Progenitor cell of endocrine pancreas (in vitro differentiated cells): ENCODE data around the gene GABRR3. TPM values are rescaled to one million over a fixed set of nuclear protein-coding genes. Genes with fewer than 3 reads are reported as not detected.

Experiments used
- DNase-seq: peaks from one replicate; pipeline ENCODE4 v3.0.0; 2021; ENCODE audit warnings: low spot score; ENCODE audit not compliant: unreplicated experiment
- H3K27ac Mint-ChIP-seq: 2 replicates; pipeline ENCODE4 v1.8.0; 2021; ENCODE audit warnings: mild to moderate bottlenecking, moderate library complexity, mixed read lengths
- H3K27me3 Mint-ChIP-seq: 2 replicates; pipeline ENCODE4 v1.8.0; 2021; ENCODE audit warnings: mixed read lengths
- H3K36me3 Mint-ChIP-seq: 2 replicates; pipeline ENCODE4 v1.8.0; 2022; ENCODE audit warnings: mixed read lengths; ENCODE audit not compliant: insufficient read depth
- H3K4me1 Mint-ChIP-seq: 2 replicates; pipeline ENCODE4 v1.8.0; 2021; ENCODE audit warnings: low read depth, mixed read lengths
- H3K4me3 Mint-ChIP-seq: 2 replicates; pipeline ENCODE4 v1.8.0; 2021; ENCODE audit warnings: low read depth, mild to moderate bottlenecking, moderate library complexity, mixed read lengths
- H3K9me3 Mint-ChIP-seq: 2 replicates; pipeline ENCODE4 v1.8.0; 2021; ENCODE audit warnings: low read depth, mixed read lengths
- CTCF ChIP-seq: fragments of 200-600 bp; sonication (generic); IDR thresholded peaks from one replicate; pipeline ENCODE4 v1.5.0; 2021; ENCODE audit warnings: antibody characterized with exemption, mild to moderate bottlenecking; ENCODE audit not compliant: unreplicated experiment
- total RNA-seq: library from RNA; stranded (reverse); gene quantifications from 2 replicates; pipeline ENCODE4 v1.2.1, GENCODE V29; 2021

GABRR3 gene
- total RNA-seq, 1 donor from 2014 or later = not detected

DNA sequence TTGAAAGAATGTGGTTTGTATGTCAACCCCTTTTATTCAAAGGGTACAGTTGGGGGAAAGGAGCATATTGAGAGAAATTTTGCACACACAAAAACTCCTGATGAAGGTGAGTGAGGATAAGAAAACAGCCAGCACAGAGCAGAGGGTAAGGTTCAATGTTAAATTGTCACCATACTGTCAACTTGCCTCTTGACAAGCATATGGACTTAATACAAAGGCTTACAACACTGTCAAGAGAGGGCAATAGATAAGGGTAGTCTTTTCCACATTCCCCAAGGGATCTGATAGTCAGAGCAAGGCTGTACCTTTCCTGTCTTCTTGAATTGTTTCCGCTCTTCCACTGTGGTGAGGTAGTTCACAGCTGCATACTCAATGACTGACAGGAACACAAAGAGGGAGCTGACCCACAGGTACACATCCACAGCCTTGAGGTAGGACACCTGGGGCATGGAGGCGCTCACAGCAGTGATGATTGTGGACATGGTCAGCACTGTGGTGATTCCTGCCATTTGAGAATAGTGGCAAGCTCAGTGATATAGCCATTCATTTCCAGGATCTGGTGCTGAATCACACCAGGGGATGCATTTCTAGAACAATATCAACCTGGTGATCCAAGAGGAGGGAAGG is 42.5 kb downstream of the GABRR3 start:
- Mint-ChIP-seq H3K27me3 (no peaks in the 10 kb centered on the region), H3K27ac (no peak overlapping the region), H3K4me3 (no peak overlapping the region), H3K36me3 (no peaks in the 10 kb centered on the region), H3K4me1 (peaks cover 5% of the 10 kb centered on the region), H3K9me3 (no peaks in the 10 kb centered on the region)
- no peak for DNase-seq
- no peak for TF ChIP-seq CTCF

- no peak for DNase-seq
- Mint-ChIP-seq H3K27me3 (no peaks in the 10 kb centered on the region), H3K27ac (no peak overlapping the region), H3K36me3 (no peaks in the 10 kb centered on the region), H3K4me3 (no peak overlapping the region), H3K9me3 (no peaks in the 10 kb centered on the region), H3K4me1 (peaks cover 5% of the 10 kb centered on the region)
- TF ChIP-seq CTCF = no peak
Measured at GRCh38 chr3:97991293-97991682, 43.8 kb downstream of the GABRR3 start.

- no peak overlapping the region for H3K4me3 Mint-ChIP-seq
- no peak for DNase-seq
- H3K4me1 Mint-ChIP-seq = peaks cover 5% of the 10 kb centered on the region
- no peaks in the 10 kb centered on the region for H3K9me3 Mint-ChIP-seq
- H3K27ac Mint-ChIP-seq = no peak overlapping the region
- TF ChIP-seq CTCF = no peak
- no peaks in the 10 kb centered on the region for H3K27me3 Mint-ChIP-seq
- no peaks in the 10 kb centered on the region for H3K36me3 Mint-ChIP-seq
Measured at GRCh38 chr3:97990624-97991292, 44.4 kb downstream of the GABRR3 start.

DNA sequence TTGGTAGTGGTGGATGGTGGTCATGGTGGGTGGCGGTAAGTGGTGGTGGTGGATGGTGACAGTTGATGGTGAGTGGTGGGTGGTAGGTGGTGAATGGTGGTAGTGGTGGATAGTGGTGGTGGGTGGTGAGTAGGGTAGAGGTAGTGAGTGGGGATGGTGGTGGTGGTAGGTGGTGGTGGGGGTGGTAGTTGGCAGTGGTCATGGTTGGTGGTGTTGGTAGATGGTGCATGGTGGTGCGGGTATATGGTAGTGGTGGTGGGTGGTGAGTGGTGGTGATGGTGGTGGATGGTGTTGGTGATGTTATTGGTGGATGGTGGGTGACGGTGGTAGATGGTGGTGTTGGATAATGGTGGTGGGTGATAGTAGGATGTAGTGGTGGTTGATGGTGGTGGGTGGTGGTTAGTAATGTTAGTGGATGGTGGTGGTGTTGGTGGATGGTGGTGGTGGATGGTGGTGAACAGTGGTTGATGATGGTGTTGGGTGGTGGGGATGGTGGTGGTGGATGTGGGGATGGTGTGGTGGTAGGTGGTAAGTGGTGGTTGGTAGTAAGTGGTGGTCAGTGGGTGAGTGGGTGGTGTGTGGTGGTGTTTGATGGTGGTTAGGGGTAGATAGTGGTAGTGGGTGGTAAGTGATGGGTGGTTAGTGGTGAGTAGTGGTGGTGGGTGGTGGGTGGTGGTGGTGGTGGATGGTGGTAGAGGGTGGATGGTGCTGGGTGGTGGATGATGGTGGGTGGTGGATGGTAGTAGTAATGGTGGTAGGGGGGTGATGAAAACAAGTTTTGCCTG is 46.1 kb downstream of the GABRR3 start:
- Mint-ChIP-seq H3K9me3 (no peaks in the 10 kb centered on the region), H3K27ac (no peak overlapping the region), H3K36me3 (no peaks in the 10 kb centered on the region), H3K27me3 (no peaks in the 10 kb centered on the region), H3K4me1 (peaks cover 2% of the 10 kb centered on the region), H3K4me3 (no peak overlapping the region)
- no peak for TF ChIP-seq CTCF
- DNase-seq = no peak

- no peak overlapping the region for H3K4me3 Mint-ChIP-seq
- H3K36me3 Mint-ChIP-seq = no peaks in the 10 kb centered on the region
- H3K9me3 Mint-ChIP-seq = no peaks in the 10 kb centered on the region
- no peak overlapping the region for H3K27ac Mint-ChIP-seq
- H3K4me1 Mint-ChIP-seq = no peaks in the 10 kb centered on the region
- no peak for DNase-seq
- no peaks in the 10 kb centered on the region for H3K27me3 Mint-ChIP-seq
- no peak for TF ChIP-seq CTCF
Measured at GRCh38 chr3:97987306-97987705, 47.8 kb downstream of the GABRR3 start.
